Stimulated activated CD8-positive, alpha-beta memory T cell treated with anti-CD3 and anti-CD28 coated beads, Interleukin-12 subunit alpha, Interleukin-12 subunit beta, amount 100 ng/mL, for 24 hours (primary cell): ENCODE measurements around the gene METTL3.
A peak's percentile ranks its signal among the peaks of the same experiment; 100 is the strongest.
"Not testable (repeated sequence)": the region's sequence is repeated elsewhere in the genome, so short reads cannot be mapped to it uniquely, and the experiment has no call there.

Experiments used
- DNase-seq: peaks from one replicate; pipeline ENCODE4 v3.0.0-alpha.2; 2020; ENCODE audit errors: extremely low read depth

METTL3 gene

DNA sequence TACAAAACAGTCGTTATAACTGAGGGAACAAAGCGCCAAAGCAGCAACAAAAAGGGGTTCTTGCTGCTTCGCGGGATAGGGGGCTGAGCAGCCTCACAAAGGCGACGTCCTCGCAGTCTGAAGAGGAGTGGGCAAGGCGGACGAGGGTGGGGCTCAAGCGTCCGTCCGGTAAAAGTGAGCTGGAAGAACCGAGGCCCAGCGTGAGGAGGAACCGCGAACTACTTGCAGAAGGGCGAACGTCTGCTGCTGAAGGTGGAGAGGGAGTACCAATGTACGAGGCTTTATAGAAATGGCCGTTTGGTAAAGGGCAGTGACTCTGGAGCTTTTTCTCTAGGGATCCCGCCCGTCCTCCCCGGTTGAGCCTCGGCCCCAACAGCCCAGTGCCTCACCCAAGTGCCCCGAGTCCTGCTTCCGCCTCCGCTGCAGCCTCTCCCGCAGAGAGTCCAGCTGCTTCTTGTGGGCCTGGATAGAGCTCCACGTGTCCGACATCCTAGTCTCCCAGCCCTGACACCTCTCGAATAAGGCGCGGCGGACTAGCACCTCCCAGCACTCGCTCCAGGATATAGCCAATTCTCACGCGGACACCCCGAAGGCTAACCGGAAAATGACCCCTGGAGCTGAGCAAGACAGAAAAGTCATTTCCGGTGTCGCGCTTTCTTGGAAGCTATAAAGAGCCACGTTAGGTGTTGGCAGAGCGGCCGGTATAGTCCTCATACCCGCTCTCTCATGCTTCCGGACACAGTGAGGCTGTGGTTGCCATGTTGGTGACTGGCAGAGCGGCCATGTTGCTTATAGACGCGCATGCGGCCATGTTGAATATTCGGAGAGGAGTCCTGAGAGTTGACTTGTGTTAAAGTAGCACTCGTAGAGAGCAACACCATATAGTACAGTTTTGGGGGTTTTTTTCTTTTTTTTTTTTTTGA lies at the start of gene METTL3:
METTL3 (minus strand) TSS at position 606 of the 923 bp plus-strand sequence; CDS start at position 489, 117 bp downstream.
- DNase-seq = peak; percentile 80

- no peak for DNase-seq
These were observed 47.6 kb upstream of the METTL3 start for GRCh38 chr14:21558703-21559170.

- peak; percentile 32 for DNase-seq
These were observed 46.2 kb upstream of the METTL3 start for GRCh38 chr14:21557084-21557901.

- DNase-seq = no peak
These were observed 45.4 kb upstream of the METTL3 start for GRCh38 chr14:21556378-21557083.

DNA sequence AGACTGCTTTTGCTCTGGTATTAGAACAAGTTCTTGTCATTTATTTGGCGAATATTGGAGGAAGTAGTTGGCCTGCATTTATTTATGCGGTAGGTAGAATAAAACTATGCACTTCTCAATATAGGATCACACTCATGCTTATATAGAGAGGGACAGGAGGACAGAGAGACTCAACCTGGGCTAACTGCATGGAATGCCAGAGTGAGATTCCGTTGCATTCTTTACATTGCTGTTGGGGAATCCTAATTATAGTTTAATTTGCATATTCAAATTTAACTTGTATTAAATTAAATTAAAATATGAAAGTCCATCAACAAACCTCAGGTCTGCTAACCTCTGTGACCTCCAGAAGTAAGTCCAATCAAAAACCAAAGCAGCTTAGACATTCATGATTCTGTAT lies 42.1 kb upstream of the METTL3 start:
- DNase-seq = no peak

DNA sequence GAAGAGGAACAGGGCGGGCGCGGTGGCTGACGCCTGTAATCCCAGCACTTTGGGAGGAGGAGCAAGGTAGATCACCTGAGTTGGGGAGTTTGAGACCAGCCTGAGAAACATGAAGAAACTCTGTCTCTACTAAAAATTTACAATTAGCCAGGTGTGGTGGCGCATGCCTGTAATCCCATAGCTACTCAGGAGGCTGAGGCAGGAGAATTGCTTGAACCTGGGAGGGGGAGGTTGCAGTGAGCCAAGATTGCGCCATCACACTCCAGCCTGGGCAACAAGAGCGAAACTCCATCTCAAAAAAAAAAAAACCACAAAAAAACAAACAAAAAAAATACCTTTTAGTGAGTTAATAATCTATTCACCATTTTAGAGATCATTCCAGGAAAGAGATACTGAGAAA lies 33.4 kb upstream of the METTL3 start:
- not testable (repeated sequence) for DNase-seq

- no peak for DNase-seq
These were observed 32.8 kb upstream of the METTL3 start for GRCh38 chr14:21543963-21544362.

- no peak for DNase-seq
These were observed 32.4 kb upstream of the METTL3 start for GRCh38 chr14:21543521-21543960.

DNA sequence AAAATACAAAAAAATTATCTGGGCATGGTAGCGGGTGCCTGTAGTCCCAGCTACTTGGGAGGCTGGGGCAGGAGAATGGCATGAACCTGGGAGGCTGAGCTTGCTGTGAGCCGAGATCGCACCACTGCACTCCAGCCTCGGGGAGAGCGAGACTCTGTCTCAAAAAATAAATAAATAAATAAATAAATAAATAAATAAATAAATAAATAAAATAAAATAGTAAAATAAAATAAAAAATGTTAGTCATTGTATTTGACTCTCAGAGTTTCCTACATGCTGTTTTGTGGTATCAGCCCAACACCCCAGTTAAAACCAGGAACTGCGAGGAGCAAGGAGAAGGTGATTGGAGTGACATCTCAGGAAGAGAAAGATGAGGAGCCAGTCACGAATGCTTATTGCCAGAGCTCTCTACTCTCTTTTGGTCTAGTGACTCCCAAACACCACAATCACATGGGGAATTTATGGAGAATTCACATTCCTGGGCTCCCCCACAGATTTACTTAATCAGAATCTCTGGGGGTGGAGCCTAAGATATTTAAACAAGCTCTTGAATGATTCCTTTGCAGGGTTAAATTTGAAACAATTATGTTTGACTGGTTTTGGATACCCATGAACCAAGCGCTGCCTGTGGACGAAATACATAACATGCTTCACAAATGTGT lies 30.4 kb upstream of the METTL3 start:
- no peak for DNase-seq

- DNase-seq = no peak
These were observed 28.2 kb upstream of the METTL3 start for GRCh38 chr14:21539189-21539940.

GRCh38 chr14:21537090-21537424 lies 25.9 kb upstream of the METTL3 start:
- no peak for DNase-seq

GRCh38 chr14:21536418-21537089 lies 25.4 kb upstream of the METTL3 start:
- no peak for DNase-seq

- no peak for DNase-seq
These were observed 24.6 kb upstream of the METTL3 start for GRCh38 chr14:21535545-21536417.

DNA sequence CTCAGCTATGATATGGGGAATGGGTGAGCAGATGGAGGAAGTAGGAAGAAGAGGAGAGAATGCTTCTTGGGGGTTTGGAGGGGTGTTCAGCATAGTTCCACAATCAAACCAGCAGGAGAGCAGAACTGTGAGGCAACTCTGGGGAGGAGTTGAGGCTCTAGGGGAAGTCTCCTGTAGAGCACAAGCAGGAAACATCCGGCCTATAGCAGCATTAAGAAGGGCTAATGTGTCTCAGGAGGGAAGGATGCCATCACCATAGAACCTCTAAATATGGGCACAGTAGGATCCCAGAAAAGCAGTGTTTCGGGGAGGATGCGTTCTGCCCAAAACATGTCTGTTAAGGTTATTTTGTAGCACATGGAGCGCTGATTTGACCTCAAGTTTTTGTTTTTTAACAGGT lies 23.4 kb upstream of the METTL3 start:
- DNase-seq = no peak

GRCh38 chr14:21533294-21533693 lies 22.2 kb upstream of the METTL3 start:
- DNase-seq = no peak

DNA sequence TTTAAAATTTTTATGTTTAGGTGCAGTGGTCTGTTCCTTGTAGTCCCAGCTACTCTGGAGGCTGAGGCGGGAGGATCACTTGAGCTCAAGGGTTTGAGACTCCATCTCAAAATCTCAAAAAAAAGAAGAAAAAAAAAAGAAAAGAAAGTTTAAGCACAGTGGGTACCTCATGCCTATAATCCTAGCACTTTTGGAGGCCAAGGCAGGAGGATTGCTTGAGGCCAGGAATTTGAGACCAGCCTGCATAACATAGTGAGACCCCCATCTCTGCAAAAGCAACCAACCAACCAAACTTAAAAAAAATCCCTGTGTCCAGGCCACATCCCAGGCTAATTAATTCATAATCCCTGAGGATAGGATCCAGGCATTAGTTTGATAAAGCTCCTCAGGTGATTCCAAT lies 18.4 kb upstream of the METTL3 start:
- no peak for DNase-seq

DNA sequence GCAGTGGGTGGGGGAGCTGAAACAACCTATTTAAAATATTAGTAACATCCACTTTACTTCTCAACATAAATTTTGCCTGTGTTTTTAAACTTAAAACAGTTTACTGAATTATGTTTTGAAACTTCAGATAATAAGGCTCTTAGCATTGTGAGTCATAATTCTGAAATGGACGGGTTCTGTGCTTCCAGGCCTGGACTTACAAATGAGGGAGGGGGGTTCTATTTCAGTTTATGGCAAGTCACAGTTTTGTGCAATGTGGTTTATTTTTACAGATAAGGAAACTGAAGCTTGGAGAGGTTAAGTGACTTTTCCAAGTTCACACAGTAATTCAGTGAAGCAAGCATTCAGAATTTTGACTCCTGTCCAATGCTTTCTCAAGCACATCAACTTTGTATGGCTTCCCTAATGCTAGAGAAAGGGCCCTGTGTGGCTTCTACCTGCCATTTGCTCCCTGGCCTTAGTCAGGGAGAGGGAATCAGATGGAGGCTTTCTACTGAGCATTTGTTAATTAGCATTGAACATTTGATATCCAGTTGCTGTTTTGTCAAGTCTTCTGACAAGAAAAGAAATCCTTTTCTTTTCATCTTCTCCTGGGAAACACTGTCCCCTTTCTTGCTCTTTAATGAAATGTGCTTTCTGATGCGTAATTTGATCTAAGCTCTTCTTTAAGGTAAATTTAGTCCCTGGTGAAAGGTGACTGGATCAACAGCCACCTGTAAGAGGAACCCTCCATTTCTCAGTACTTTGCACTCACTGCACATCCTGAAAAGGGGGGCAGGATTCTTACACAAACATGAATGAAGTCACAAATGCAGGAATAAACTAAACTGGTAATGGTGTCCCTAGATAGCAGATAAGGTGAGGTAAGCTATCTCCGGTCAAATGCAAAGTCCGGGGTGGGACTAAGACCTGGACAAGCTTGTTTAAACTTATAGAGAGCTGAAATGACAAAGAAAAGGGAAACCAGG lies 17.5 kb upstream of the METTL3 start:
- DNase-seq = no peak

DNA sequence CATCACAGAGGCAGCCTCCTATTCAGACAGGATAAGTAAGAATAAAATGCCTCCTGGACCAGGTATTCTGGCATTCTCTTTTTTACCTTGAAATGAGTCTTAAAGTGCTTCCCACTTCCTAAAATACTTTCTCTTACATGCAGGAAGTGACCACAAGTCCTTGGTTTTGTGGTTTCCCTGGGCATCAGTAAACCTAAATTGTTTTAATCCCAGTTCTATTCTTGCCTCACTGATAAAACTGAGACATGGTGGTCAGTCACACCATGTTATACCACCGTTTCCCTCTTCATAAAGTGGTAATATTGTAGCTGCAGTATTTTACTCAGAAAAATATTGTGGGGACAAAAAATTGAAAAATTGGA lies 16.2 kb upstream of the METTL3 start:
- DNase-seq = no peak
